Retina (tissue), 1 donor: ENCODE measurements around the gene MSMB.
"Not testable (repeated sequence)": the region's sequence is repeated elsewhere in the genome, so short reads cannot be mapped to it uniquely, and the experiment has no call there.

Source experiments
- DNase-seq: peaks from one replicate; pipeline ENCODE4 v3.0.0-alpha.2; 2016

Gene MSMB

DNA sequence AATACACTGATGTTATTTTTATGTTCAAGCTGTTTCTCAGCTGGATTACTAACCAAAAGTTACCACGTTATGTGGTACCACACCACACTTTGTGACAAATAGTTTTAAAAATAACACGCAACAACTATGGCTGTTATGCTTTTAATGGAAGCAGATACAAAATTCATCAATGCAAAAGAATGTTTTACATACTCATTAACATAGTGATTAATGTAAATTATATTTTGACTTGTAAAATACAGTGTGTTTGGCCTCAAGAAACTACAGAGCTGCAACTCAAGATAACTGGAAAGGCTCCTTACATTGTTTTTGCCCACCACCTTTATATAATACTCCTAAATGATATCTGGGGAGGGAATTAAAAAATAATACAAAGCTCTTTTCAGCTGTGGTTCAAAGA, 41.1 kb downstream of the MSMB start:
- DNase-seq: no peak

DNA sequence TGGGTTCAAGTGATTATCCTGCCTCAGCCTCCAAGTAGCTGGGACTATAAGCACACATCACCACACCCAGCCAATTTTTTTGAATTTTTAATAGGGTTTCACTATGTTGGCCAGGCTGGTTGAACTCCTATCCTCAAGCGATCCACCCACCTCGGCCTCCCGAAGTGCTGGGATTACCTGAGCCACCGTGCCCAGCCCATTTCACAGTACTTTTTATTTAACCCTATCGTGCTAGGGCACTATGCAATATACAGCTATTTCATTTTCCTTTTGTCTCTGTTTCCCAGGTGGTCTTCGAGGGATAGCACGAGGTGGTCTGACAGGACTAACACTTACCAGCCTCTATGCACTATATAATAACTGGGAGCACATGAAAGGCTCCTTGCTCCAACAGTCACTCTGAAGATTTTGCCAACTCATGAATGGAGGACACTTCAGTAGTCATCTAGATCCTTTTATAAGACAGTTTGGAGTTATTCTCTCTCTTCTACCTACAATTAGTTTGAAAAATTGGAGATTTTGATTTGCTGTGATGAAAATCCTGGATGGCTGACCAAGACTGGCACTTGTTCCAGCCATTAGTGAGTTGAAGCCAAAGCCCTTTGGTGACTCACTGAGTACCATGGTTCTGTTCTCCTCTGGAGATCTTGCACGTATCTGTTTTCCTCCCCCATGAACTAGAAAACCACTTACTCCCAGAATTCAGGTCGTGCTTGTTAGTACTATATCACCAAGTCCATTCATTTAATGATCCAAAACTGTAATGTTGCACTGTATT, 43.0 kb downstream of the MSMB start:
- DNase-seq: no peak

DNA sequence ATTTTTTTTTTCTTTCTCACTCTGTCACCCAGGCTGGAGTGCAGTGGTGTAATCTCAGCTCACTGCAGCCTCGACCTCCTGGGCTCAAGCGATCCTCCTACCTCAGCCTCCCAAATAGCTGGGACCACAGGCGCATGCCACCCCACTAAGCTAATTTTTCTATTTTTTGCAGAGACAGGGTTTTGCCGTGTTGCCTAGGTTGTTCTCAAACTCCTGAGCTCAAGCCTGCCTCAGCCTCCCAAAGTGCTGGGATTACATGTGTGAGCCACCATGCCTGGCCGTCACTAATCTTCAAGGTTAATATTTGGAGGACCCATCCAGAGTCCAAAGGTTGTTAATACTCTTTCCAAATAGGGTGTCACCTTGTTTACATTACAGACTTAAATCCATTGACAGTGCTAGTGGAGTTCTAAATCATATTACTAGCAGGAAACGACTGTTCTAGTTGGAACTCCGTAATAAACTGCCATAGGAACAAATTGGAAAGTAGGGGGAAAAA, 43.8 kb downstream of the MSMB start:
- DNase-seq: not testable (repeated sequence)

DNA sequence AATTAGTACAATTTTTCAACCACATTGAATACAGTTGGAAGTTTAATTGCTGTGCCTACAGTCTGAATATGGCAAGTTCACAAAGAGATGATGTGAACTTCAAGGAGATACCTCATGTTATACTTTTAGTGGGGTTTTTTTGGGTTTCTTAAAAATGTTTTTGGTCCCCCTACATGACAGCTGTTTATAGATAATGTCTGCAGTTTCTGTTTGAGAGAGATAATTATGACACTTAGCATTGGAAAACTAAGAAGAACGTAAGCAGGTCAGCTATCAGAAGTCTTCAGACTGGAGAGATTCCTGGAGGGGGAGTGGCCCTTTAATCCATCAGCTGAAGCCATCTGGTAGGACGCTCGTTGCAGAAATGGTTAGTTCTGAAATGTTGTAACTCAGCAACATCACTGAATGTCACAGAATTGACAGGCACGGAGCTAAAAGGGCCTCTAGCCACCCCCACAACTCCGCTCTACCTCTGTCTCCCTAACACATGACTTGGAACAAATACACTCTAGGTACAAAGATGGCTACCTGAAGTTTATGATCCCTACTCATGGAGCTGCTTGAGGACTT, 44.8 kb downstream of the MSMB start:
- no peak for DNase-seq

DNA sequence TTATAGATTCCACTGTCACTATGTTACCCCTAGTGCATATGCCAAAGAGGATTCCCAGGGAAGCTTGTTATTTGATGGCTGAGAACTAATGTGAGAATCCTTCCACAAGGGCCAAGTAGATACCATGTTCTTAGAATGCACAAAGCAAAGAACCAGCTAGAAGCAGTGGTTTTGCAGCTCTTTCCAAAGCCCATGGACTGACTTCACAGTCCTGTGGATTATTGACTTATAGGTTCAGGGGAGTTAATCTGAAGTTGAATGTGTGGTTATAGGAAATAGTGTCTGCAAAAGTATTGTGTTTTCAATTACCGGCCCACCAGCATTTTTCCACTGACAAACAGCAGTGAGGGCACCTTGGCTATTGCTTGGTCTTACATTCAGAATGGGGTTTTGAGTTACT, 45.5 kb downstream of the MSMB start:
- DNase-seq: no peak

DNA sequence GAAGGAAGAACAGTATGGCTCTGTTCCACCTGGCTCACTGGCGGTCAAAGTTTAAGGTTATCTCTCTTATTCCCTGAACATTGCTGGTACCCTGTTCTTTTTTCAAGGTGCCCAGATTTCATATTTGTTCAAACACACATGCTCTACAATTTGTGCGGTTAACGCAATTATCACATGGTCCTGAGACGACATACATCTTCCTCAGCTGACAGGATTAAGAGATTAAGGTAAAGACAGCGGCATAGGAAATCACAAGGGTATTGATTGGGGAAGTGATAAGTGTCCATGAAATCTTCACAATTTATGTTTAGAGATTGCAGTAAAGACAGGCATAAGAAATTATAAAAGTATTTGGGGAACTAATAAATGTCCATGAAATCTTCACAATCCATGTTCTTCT, 46.1 kb downstream of the MSMB start:
- not testable (repeated sequence) for DNase-seq

DNA sequence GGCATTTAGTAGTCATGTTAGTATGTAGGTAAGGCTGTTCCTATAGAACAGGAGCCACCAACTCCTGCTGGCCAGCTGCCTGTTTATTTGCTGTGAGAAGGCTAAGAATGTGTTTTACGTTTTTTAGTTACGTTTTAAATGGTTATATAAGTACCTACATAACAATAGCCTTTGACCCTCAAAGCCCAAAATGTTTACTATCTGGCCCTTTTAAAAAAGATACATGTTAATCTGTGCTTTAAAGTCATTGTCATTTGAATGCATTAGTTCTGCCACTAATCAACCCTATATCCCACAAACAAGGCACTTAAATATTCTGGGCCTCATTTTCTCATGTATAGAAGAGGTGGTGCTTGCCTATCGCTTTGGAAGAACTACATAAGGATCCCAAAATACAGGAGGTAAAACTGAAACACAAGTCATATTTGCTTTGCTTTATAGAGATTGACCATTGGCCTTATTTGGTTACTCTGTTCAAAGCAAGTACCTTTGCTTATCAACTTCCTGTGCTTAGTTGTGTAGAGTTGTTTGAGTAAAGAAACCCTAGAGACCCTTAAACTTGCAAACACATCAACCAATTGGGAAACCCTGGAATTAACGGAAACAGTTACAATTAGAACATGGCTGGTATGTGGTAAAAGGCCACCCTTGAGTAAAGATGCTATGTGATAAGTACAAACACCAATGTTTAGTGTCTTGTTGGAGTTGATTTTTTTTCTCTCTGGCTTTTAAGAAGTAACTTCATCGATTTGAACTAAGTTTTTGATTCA, 47.9 kb downstream of the MSMB start:
- DNase-seq: no peak

DNA sequence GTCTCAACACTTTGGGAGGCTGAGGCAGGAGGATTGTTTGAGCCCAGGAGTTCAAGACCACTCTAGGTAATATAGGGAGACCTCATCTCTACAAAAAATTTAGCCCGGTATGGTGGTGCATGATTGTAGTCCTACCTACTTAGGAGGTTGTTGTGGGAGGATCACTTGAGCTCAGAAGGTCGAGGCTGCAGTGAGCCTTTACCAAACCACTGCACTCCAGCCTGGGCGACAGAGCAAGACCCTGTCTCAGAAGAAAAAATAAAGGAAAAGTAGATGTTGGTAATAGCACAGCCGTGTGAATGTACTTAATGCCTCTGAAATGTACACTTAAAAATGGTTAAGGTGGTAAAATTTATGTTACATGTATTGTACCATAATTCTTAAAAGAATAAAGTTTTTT, 48.5 kb downstream of the MSMB start:
- DNase-seq: no peak

DNA sequence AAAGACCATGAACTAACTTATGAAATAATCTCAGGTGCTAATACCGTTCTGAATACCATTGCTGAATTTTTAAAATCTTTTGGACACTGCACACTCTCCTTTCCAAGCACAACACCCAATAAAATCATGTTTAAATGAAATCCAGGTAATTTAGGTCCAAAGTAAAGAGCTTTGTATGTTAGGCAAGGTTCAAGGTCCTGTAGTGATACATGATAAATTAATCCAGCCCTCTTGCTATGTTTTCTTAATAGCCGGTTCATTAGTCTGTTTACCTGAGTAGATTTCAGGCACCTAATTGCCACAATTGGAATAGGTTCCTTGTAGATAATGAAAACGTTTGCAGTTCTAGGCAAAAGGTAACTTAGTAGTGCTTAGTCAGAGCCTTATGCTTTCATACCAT, 60.5 kb downstream of the MSMB start:
- not testable (repeated sequence) for DNase-seq

DNA sequence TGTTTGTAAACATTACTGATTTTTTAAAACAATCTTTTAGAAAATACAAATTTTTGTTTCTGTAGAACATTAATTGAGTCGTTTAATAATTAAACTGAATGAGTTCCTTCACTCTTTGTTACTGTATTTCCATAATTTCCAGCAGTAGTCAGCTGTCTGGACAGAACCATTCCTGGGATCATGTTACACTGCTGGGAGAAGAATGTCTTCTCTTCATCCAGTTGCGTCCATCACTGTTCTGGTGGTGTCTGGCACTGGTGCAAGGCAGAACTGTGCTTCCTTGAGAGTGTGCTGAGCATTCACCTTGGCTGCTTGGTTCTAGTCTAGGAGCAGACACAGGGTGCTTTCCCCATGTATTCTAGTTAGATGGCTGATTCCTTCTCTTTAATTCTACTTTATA, 61.6 kb downstream of the MSMB start:
- not testable (repeated sequence) for DNase-seq

DNA sequence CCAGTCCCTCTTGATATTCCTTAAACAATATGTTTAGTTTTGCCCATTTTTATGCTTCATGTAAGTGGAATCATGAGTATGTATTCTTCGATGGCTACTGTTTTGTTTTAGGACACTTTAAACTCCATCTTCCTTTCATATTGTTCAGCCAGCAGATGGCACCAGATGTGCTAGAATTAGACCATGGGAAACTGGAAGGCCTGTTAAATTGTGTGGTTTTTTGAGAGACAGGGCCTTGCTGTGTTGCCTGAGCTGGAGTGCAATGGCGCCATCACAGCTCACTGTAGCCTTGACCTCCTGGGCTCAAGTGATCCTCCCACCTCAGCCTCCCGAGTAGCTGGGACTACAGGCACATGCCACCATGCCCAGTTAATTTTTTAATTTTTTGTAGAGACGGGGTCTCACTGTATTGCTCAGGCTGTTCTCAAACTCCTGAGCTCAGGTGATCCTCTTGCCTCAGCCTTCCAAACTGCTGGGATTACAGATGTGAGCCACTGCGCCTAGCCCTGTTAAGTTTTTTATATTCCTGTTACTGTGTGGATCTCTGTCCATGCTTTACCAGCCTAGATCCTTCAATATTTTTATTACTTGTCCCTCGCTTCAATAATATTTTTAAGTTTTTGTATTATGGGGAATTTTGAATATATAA, 62.4 kb downstream of the MSMB start:
- not testable (repeated sequence) for DNase-seq
